ENCODE measurements around the gene FOSL2.

DNA sequence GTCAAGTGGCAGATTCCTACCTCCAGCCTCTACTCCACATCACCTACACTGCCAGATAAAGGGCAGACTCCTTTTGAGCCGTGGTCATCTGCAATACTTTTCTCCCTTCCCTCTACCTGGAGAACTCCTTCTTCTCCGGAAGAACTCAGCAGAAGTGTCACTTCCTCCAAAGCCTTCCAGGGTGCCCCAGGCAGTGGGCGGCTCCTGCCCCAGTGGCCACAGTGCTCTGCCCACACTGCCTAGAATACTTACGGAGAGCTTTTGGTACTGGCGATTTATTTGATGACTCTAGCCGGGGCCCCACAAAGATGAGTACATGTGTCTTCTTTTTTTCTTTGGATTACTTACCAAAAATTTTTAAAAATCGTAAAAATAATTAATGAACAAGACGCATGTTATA lies 39.7 kb downstream of the FOSL2 start:
- no peak for TF ChIP-seq POLR2A (IDR thresholded peaks at IDR 0.05)
- TF ChIP-seq, protein P1, sequence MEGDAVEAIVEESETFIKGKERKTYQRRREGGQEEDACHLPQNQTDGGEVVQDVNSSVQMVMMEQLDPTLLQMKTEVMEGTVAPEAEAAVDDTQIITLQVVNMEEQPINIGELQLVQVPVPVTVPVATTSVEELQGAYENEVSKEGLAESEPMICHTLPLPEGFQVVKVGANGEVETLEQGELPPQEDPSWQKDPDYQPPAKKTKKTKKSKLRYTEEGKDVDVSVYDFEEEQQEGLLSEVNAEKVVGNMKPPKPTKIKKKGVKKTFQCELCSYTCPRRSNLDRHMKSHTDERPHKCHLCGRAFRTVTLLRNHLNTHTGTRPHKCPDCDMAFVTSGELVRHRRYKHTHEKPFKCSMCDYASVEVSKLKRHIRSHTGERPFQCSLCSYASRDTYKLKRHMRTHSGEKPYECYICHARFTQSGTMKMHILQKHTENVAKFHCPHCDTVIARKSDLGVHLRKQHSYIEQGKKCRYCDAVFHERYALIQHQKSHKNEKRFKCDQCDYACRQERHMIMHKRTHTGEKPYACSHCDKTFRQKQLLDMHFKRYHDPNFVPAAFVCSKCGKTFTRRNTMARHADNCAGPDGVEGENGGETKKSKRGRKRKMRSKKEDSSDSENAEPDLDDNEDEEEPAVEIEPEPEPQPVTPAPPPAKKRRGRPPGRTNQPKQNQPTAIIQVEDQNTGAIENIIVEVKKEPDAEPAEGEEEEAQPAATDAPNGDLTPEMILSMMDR (IDR thresholded peaks at IDR 0.05), result no peak

Data from Peyer's patch (tissue), 4 donors.